NCI-H460 (cell line): ENCODE results near the gene ECEL1. TPM values are rescaled to one million over a fixed set of nuclear protein-coding genes. Genes with fewer than 3 reads are reported as not detected.
"Not testable (repeated sequence)": the region's sequence is repeated elsewhere in the genome, so short reads cannot be mapped to it uniquely, and the experiment has no call there.

Experiments
- DNase-seq: peaks from one replicate; pipeline ENCODE4 v3.0.0-alpha.2; 2016; ENCODE audit warnings: low read depth; ENCODE audit errors: extremely low read depth
- total RNA-seq: library from RNA; depleted of rRNA; stranded (reverse); fragments of >200 nt; shearing (Covaris generic); gene quantifications from 2 replicates; pipeline ENCODE4 v1.2.3, GENCODE V29; 2014

The ECEL1 gene
- total RNA-seq, 1 experiment from 2014 or later: 2.0 TPM

DNA sequence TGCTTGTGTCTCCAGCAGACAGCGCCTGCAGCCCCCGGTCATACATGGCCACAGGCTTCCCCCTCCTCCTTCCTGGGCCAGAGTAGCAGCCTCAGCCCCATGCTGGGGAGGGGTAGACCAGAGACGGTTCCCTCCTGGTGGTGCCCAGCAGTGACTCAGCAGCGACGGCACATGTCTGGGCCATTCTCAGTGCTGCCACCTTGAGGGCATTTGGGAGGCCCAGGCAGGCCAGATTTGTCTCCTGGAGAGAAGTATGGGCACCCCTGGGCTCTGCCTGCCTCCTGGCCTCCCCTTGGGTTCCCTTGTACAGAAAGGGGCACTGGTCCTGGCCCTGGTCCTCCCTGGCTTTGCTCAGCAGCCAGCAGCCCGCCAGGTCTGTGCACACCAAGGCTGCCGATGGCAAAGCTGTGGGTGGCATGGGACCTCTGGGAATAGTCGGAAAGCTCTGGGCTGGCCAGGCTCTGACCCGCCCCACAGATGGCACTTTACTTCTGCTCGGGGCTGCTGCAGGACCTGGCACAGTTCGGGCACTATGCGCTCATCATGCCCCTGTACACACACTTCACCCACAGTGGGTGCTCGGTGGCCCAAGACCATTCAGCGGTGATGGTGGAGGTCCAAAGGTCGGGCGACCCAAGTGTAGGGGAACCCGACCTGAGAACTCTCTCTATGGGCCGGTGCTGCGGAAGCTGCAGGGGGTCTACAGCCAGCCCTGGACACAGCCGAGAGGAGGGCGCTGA, 43.1 kb downstream of the ECEL1 start:
- peak; percentile 86 for DNase-seq

DNA sequence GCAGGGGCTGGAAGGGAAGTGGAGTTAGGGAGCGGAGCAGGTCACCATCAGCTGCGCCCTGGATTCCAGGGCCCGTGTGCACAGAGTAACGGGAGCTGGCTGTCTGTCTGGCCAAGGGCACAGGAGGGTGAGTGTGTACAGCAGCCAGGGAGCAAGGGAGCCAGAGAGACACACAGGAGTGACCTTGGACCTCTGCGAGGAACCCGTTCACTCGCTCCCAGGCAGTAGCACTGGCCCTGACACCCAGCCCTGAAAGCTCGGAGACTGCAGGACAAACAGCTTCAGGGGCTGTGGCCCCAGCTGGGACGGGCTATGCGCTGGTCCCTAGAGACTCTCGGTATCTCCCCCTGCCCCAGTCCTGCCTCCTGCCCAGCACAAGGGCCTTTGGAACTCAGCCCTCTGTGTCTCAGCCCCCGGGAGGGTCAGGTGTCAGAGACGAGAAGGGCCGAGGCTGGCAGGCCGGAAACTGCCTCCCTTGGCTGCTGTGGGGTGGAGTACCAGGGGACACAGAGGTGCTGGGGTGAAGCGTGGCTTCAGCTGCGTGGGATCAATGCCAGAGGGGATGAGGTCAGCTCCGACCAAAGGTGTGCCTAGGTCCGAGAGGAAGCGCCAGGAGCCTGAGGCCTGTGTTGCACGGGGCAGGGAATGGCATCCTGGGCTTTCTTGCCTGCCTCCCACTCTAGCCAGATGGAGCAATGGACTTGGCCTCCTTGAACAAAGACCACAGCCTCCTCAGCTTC, 43.8 kb downstream of the ECEL1 start:
- not testable (repeated sequence) for DNase-seq

DNA sequence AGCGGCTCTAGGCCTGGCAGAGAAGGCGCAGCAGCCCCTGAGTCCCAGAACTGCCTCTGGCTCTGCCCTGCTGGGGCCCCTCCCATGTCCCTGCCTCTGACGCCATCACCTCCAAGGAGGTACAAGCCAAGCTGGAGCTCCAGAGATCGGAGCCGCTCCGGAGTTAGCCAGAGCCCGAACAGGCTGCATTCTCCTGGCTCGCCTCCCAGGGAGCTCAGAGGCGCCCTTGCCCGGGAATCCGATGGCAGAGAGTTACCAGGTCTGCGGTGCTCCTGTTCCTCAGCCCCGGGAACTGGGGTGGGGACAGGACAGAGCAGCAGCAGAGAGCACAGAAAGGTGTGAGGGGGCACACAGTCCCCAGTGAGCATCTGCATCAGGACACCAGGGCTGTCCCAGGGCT, 44.6 kb downstream of the ECEL1 start:
- not testable (repeated sequence) for DNase-seq

DNA sequence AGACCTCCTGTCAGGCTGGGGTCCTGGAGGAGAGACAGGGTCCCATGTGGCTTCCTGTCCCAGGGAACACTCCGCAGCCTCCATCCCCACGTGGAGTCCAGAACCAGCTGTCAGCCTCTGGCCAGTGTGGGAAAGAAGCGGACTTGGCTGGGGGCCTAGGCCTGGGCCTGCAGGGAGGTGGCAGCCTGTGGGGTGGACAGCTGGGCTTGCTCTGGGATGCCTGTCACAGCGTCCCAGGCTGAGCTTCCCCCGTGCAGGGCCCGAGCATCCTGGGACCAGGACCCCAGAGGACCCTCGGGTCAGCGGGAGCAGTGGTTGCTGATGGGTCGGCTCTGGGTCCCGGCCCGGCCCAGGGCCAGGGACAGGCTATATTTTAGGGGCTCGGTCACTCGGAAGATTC, 45.2 kb downstream of the ECEL1 start:
- DNase-seq: not testable (repeated sequence)

DNA sequence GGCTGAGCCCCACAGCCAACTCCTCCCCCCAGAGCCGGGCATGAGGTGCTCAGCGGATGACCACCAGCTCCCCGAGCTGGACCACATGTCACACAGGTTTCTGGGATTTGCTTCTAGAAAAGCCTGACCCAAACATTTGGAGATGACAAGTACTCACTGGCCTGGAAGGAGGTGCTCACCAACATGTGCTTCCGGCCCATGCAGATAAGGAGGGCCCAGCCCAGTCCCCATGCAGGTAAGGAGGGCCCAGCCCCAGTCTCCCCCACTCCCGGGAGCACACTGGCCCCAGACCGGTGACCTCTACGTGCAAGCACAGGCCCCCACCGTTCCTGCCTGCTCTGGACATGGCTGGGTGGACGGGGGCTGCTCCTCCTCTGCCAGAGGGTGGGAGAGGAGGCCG, 45.7 kb downstream of the ECEL1 start:
- DNase-seq: not testable (repeated sequence)

DNA sequence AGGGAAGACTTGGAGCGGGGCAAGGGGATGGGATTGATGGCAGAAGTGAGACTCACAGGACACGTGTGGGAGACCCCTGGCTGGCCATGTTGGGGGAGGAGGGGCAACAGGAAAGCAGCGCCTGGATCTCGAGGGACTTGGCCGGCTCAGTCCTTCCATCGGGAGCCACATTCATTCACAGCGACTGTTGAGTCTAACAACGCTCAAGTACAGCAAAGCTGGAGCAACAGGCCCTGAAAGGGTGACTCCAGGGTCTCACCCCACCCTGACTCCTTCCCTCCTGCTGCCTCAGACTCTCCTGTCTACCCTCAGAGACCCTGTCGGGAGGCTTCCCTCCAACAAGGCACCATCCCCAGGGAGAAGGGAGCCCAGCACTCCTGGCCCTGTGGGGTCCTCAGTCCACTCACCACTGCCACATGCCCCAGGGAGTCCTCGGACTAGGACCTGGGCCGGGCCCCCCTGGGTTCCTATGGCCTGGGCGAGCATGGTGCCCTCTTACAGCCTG, 46.4 kb downstream of the ECEL1 start:
- no peak for DNase-seq

DNA sequence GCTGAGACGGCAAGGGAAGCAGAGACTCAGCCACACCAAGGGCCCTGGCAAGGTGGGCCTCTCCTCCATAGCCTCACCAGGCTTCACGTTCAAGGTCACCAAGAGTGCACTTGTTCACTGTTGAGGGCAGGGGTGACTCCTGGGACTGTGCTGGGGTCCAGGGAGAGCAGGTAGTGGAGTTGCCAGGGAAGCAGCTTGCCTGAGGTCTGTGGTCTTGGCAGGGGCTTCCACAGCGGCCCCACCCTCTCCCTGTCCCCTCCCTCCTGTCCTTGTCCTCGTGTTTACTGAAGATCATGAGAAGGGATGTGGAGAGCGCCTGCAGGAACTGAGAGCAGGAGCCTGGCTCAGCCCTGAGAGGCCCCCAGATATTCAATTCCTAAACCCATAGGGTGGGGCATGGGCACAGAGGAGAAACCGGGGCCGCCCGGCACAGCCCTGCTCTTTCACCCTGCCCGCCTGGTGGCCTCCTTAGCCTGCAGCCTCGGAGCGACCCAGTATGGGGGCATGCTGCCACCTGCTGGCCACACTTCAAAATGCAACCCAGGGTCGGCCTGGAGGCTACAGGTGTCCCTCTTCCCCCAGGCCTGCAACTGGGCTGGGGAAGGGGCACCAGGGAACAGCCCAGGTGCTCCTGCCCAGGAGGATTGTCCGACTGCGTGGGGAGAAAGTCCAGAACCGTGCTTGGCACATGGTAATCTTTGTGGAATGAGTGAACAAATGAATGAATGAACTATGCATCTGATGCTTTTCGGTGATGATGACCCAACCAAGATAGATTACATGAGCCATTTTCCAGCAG, 47.2 kb downstream of the ECEL1 start:
- peak; percentile 76 for DNase-seq

DNA sequence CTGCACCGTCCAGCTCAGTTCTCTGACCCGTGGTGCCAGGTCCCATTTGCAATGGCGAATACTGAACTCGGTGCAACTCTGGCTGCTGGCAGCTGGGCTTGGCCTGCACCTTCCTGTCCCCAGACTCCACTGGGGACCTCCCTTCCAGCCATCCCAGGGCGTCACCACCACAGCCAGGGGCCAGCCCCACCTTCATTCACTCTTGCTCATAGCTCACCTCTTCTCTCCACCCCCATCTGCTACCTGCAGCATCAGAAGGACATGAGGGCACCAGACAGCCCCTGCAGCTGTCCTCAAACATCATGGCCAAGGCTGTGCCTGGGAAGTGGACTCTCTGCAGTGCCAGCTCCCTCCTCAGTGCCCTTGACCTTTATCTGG, 47.9 kb downstream of the ECEL1 start:
- DNase-seq: no peak

DNA sequence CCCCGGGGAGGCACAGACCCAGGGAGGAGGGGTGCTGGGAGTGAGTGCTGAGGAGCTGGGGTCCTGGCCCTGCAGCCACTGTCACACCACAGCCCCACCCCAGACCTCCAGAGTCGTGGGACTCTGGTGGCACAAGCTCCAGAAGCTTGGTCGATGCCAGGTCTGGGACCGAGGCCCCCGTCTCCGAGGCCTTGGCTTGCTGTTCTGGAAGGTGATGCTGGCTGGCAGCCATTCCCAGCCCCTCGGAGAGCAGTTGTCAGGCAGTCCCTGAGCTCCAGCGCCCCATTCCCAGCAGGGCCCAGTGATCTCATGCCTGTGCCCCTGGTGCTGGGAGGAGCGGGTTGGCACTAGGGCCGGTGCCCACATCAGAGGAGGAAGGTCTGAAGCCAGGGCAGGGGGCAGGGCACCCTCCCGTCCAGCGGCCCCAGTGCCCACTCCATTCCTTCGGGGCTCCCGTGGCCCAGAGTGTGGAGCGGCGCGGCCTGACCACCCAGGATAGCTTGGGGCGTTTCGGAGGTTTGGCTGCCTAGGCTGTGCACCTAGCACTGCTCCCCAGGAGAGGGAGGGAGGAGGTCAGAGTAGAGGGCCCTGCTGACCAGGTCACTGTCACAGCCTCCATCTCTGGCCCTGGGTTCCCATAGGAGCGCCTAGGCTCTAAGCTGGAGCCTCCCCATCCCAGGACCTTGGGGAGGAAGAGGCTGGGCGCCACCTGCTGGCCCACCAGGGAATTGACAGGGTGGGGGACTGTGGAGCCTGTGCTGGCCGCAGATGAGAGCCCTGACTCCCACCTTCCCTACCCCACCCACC, 48.5 kb downstream of the ECEL1 start:
- DNase-seq: peak; percentile 17

DNA sequence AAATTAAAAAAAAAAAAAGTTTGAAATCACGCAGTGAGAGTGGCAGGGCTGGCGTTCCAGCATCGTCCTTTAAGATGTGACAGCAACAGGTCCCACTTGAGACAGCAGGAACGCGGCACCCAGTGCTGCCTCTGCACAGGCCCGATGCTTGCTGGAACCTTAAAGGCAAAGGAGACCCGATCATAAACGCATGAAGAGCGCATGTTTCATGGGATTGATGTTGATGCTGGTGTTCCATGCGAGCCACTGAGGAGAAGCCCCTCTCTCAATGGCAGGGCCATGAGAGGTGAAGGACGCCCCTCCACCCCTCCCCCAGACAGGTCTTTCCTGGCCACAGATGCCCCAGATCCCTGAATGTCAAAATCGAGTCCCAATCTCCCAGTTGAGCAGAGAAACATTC, 49.5 kb downstream of the ECEL1 start:
- DNase-seq: no peak

DNA sequence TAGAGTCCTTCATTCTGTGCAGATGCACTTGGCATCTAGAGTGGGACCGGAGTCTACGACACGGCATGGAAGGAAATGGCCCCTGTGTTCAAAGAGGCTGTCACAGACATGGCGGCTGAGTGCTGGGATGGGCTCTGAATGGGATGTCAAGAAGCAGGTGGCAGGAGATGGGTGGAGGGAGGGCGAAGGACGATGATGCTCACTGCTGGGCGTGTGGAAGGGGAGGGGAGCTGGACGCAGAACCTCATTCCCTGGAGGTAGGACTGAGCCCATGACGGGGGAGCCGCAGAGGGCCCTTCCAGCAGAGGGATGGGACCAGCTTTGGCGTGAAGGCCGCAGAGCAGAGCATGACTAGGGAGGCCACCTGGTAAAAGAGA, 50.5 kb downstream of the ECEL1 start:
- no peak for DNase-seq

DNA sequence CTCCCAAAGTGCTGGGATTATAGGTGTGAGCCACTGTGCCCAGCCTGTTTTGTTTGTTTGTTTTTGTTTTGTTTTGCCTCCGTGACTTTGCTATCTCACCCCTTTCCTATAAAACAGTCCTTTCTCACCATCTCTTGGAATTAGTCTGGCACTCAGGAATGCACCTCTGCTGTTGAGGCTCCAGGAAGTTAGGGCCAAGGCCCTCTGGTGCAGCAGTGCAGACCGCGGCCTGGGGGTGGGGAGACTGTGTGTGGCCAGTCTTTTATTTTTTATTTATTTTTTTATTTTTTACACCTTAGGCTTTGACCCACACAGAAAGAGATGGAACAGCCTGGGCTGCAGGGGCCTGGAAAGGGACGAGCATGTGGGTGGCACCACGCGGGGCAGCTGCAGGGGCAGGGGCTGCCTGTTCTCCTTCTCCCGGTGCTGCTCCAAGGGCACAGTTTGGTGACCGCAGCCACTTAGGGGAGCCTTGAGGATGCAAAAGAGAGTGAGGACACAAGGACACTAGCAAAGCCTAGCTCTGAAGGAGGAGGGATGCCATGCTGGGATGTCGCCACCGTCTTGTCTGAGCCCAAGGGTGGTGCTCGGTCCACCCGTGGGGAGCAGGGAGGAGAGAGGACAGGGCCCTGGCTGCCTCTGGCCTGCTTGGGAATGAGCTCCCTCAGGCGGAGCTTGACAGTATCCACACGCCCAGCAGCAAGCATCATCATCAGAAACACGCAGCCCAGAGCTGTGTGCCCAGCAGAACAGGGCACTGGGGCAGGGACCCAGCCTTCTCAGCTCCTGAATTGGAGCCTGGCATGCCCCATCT, 51.0 kb downstream of the ECEL1 start:
- DNase-seq: no peak

DNA sequence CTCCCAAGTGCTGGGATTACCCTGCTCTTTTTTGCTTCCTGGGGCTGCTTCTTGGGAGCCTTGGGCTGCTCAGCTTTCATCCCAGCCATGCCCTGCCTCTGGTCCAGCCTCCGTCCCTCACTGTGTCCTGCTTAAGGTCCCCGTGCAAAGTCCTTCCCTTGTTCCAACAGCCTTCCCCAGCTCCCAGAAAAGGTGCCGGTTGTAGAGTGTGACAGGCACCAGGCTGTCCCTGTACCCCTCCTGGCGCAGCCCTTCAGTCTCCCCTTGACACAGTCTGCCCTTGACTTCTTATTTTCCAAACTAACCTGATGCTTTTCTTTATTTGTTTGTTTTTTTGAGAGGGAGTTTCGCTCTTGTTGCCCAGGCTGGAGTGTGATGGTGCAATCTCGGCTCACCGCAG, 51.8 kb downstream of the ECEL1 start:
- DNase-seq: no peak

DNA sequence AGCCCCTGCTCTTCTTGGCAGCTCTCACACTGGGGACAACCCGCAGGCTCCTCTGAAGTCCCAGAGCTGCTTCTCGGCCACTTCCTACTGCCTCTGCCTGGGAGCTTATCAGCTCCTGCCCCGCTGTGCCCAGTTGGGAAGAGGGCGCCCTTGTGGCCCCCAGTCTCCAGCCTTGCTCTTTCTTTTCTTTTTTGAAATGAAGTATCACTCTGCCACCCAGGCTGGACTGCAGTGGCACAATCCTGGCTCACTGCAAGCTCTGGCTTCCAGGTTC, 52.3 kb downstream of the ECEL1 start:
- DNase-seq: no peak

DNA sequence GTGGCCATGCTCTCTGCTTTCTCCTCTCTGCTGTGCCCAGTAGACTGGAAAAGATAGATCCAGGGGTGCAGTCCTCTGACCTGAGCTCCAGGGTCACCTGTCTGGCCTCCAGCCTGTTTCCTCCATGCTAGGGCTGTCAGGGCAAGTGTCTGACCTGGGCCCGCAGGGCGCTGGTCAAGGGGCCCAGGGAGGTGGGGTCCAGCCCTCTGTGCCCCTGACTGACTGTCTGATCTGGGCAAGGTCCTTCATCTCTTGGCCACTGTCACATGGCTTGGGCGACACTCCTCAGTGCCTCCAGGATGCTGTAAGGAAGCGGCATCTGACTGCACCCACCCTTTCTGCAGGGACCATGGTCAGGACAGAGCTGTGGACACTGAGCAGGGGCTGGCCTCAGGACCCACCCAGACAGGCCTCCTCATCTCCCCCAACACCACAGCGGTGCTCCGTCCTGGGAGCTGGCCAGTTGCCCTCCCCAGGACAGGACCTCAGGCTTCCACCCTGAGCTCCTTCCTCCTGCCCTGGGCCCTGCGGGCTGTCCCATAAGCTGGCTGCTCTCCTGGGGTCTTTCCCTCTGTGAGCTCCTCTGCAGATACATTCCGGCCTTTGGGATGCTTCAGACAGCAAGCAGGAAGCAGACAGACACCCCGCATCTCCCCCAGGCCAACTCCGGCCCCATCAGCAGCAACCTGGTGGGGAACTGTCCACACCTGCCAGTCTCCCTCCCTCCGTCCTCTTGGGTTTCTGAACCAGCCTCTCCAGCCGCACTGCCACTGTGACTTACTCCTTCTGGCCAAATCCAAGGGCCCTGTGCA, 52.9 kb downstream of the ECEL1 start:
- DNase-seq: no peak

DNA sequence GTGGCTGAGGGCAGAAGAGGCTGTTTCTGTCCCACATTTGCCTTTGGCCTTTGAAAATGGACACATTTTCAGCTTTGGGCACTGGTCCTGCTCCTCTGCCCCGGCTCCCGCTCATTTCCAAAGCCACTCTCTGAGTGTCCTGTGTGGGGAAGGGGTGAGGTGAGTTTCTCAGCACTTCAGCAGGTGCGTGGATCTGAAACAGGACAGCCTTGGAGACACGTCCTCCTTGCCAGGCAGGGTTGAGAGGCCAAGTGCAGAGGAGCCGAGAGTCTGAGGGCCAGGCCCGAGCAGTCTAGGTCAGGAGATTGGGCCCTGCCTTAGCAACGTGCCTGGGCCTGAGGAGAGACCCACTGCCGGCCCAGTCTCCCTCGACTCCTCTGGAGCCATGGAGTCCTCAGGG, 53.5 kb downstream of the ECEL1 start:
- no peak for DNase-seq

DNA sequence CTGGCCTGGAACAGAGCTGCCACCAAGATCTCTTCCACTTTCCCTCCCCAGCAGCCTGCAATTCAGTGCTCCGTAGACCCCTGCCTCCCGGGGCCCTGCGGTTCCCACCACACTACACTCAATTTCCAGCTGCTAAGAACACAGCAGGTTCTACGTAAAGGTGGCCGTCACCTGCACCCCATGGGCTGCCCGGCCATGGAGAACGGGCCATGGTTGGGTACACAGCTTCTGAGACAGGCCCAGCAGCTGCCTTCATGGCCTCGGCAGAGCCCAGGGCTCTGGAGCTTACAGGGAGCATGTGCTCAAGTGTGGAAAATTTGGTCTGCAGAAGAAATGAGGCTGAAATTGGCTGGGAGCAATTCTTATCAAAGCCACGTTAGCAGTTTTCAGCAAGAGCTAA, 54.0 kb downstream of the ECEL1 start:
- not testable (repeated sequence) for DNase-seq

DNA sequence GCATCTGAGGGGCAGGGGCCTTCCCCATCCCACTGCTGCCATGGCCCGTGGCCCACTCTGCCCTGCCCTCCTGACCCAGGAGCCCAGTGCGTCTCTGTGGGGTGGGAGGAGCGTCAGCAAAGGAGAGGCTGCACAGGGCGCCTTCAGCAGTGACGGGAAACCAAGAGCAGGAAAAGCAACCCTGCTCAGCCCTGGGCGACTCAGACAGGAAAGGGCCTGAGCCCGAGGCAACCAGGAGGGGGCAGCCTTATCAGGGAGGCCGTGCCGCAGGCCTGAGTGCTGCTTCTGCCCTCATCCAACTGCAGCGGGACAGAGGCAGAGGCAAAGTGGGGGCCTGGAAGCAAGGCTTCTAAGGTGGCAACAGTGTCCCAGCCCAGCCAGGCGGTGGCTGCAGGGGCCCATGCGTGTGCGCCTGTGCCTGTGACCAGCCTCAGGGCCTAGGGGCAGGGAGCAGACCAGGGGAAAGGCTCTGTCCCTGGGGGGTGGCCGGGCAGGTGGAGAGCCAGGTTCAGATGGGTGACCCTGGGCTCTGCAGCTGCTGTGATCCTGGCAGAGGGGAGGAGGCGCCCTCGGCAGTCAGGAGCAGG, 54.9 kb downstream of the ECEL1 start:
- no peak for DNase-seq
